Dermis microvascular lymphatic vessel endothelial cell (primary cell): ENCODE data around the gene ZNF582. TPM values are rescaled to one million over a fixed set of nuclear protein-coding genes. Genes with fewer than 3 reads are reported as not detected.
A peak's percentile ranks its signal among the peaks of the same experiment; 100 is the strongest.
"Not testable (repeated sequence)": the region's sequence is repeated elsewhere in the genome, so short reads cannot be mapped to it uniquely, and the experiment has no call there.

ENCODE experiments used
- DNase-seq, 2 donors: peaks; one replicate each; pipeline versions ENCODE4 v3.0.0 to v3.0.0-alpha.2; 2010; ENCODE audit warnings: low read depth in 2 of 2
- total RNA-seq: library from RNA; depleted of rRNA; stranded (reverse); fragments of >200 nt; gene quantifications from 2 replicates; pipeline ENCODE4 v1.2.1, GENCODE V29; 2014

Gene ZNF582
- total RNA-seq, 1 donor from 2014 or later = 1.3 TPM

DNA sequence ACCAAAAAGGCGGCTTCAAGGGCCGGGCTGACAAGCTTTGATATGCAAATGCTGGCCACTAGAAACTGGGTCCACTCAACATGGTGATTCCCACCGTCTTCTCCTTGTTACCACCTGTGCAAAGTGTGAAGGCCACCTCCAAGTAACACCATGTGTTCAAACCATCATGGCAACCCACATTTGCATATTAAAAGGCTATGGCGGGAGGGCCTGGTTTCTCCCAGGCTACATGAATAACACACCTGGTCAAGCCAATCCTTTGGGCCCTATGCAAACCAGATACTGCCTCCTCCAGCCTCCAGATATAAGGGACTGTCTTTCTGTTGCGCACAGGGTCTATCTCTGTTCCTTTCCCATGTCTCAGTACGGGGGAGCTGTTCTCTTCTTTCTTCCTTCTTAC is 42.1 kb downstream of the ZNF582 start:
- DNase-seq = no peak

DNA sequence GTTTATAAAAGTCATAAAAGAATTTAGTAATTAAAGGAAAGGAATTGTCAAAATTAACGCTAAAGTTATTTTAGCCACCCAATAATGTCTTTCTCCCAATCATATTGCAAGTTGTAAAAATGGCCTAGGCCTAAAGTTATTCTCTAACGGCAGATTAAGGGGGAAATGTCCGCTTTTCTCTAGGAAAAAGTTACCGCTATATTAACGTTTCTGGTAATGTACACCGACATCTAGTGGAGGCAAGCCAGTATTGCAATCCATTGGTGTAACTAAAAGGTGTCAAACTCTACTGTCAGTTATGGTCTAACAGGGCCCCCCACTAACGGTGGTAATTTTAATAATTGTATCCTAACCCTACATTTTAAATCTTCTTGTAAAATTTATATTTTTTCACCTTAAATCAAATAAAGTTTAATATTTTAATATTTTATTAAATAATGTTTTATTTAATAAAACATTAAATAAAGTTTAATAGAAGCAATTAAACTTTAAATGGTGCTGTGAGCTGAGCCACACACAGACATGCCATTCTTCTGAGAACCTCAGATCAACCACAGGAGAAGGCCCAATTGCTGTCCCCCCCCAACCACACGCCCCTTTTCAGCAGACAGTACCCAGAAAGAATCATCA is 42.8 kb downstream of the ZNF582 start:
- peak; percentile 38 to 55 for DNase-seq

DNA sequence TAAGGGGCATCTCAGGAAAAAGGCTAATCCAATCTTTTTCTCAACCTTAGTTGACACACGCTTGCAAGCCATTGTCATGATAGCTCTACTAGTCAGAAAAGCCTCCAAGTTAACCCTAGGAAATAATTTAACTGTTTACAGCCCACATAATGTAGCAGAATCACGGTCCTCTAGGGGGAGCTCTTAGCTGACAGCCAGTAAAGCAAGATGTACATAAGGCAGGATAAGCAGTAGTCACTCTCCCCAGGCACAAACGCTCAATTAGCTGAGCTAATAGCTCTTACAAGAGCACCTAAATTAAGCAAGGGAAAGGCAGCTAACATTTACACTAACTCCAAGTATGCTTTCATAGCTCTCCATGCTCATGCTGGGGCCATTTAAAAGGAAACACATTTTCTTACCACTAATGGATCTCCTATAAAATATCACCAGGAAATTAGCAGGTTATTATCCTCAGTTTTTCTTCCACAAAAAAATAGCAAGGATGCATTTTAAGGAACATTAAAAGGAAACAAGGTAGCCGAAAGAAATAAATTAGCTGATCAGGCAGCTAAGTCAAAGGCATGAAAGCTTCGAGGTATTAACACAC is 45.0 kb downstream of the ZNF582 start:
- DNase-seq = peak in 1 of 2 donors; percentile 26

DNA sequence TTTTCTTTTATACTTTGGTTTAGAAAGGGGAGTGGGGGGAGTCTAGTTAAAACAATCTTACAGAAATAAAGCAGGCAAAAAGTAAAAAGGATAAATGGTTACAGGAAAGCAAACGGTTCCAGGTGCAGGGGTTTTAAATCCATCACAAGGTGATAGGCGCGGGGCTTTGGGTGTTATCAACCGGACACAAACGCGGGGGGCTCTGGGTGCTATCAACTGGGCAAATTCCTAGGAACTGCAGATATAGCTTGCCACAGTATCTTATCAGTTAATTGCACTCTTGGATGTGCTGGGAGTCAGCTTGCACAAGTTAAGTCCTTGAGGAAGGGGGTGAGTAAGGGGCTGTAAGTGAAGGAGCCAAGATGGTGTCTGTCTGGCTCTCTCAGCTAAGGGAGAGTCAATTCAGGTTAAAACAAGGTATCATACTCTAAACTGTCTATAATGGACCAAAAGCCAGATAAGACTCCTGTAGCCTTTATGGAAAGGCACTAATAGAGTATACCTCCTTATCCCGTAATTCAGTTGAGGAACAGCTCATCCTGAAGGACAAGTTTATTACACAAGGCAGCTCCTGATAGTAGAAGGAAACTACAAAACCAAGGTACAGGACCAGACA is 46.1 kb downstream of the ZNF582 start:
- no peak for DNase-seq

DNA sequence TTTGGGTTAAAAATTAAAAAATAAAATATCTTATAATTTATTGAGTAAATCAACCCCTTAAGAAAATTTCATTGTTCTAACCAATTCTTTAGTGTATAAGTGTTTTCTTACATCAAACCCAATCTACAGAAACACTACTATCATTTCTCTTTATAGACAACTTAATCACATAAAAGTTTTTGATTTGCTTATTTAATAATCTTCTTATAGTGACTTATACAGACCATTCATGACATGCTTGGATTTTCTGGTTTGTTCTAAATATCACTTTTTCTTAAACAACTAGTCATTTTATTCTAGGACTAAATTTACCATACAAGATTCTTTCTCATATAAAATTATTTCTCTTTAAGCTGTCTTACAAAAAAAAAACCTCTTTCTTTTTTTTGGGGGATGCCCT is 51.4 kb downstream of the ZNF582 start:
- DNase-seq = no peak

DNA sequence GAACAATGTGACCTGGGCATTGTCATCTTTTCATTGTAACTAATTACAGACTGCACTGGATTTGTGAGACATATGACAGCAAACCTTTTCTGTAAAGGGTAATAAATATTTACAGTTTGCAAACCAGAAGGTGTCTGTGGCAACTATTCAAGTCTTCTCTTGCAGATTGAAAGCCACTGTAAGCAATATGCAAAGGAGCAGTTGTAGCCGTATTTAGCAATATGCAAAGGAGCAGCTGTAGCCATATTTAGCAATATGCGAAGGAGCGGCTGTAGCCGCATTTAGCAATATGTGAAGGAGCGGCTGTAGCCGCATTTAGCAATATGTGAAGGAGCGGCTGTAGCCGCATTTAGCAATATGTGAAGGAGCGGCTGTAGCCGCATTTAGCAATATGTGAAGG is 54.3 kb downstream of the ZNF582 start:
- DNase-seq = not testable (repeated sequence)

DNA sequence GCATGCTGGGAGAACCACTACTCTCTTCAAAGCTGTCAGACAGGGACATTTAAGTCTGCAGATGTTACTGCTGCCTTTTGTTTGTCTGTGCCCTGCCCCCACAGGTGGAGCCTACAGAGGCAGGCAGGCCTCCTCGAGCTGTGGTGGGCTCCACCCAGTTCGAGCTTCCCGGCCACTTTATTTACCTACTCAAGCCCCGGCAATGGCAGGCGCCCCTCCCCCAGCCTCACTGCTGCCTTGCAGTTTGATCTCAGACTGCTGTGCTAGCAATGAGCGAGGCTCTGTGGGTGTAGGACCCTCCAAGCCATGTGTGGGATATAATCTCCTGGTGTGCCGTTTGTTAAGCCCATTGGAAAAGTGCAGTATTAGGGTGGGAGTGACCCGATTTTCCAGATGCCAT is 56.3 kb downstream of the ZNF582 start:
- DNase-seq = not testable (repeated sequence)

DNA sequence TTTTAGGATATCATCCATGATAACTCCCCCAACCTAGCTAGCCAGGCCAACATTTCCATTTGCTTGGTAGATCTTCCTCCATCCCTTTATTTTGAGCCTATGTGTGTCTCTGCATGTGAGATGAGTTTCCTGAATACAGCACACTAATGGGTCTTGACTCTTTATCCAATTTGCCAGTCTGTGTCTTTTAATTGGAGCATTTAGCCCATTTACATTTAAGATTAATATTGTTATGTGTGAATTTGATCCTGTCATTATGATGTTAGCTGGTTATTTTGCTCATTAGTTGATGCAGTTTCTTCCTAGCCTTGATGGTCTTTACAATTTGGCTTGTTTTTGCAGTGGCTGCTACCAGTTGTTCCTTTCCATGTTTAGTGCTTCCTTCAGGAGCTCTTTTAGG is 58.0 kb downstream of the ZNF582 start:
- DNase-seq = not testable (repeated sequence)

DNA sequence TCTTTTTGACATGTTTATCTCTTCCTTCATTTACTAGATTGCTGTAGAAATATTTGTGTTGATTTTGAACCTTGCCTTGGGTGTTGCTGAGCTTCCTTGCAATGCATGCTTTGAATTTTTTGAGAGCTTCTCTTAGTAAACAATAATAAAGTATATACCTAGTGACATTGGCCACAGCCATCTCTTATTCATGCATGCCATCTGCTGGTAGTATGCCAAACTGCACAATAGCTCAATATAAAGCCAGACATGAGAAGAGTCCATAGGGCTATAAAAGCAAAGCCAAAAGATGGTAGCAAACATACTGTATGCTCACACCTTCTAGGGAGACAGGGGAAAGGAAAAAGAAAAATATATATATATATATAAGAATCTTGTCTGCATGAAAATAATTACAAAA is 59.8 kb downstream of the ZNF582 start:
- DNase-seq = peak; percentile 63 to 69

Other genes starting within 250 kb of the ZNF582 start
- not detected in 2 replicates for gene GALP, start 217.5 kb downstream of the ZNF582 start, total RNA-seq
- gene ZSCAN5B, start 195.8 kb downstream of the ZNF582 start, total RNA-seq = not detected in 2 replicates
- not detected in 2 replicates for gene ZSCAN5C, start 191.3 kb downstream of the ZNF582 start, total RNA-seq
- 1.8 and 2.2 TPM in 2 replicates for gene EDDM13, start 120.8 kb downstream of the ZNF582 start, total RNA-seq
- gene ZSCAN5A, start 78.7 kb downstream of the ZNF582 start, total RNA-seq = 6.9 and 8.2 TPM in 2 replicates
- 1.9 and 2.8 TPM in 2 replicates for gene ZNF583, start 10.8 kb upstream of the ZNF582 start, total RNA-seq
- 1.8 and 2.5 TPM in 2 replicates for gene ZNF667, start 83.8 kb upstream of the ZNF582 start, total RNA-seq
- gene ZNF471, start 114.3 kb upstream of the ZNF582 start, total RNA-seq = 0.90 and 1.5 TPM in 2 replicates
- gene ZFP28, start 145.4 kb upstream of the ZNF582 start, total RNA-seq = 4.6 and 5.4 TPM in 2 replicates
- 3.1 and 3.5 TPM in 2 replicates for gene ZNF470, start 173.9 kb upstream of the ZNF582 start, total RNA-seq
- gene ZNF71, start 201.8 kb upstream of the ZNF582 start, total RNA-seq = 8.9 and 12.9 TPM in 2 replicates
- gene SMIM17, start 249.6 kb upstream of the ZNF582 start, total RNA-seq = 0.26 and 0.51 TPM in 2 replicates